ENCODE measurements around the gene COPG2.

- TF ChIP-seq CTCF (IDR thresholded peaks at IDR 0.05): no peak
- no peak for TF ChIP-seq POLR2A (IDR thresholded peaks at IDR 0.05)
- no peak for TF ChIP-seq EP300 (IDR thresholded peaks at IDR 0.05)
Observed at GRCh38 chr7:130559184-130559583, 109.4 kb downstream of the COPG2 start.
